OCI-LY1 (cell line): ENCODE results near the gene HDAC3.

Experiments
- EZH2 ChIP-seq: fragments of 200-600 bp; sonication (generic), shearing (Covaris generic); IDR thresholded peaks from 2 replicates; pipeline ENCODE4 v1.8.0; 2017; ENCODE audit warnings: borderline replicate concordance, mixed run types, mild to moderate bottlenecking, antibody characterized with exemption, low read length, moderate library complexity, mixed read lengths
- TF ChIP-seq, protein P1 (sequence below): fragments of 200-600 bp; sonication (generic), shearing (Covaris generic); IDR thresholded peaks from 2 replicates; pipeline ENCODE4 v1.5.1; 2017; ENCODE audit warnings: mild to moderate bottlenecking, antibody characterized with exemption, low read length, moderate library complexity, mixed read lengths

DNA sequence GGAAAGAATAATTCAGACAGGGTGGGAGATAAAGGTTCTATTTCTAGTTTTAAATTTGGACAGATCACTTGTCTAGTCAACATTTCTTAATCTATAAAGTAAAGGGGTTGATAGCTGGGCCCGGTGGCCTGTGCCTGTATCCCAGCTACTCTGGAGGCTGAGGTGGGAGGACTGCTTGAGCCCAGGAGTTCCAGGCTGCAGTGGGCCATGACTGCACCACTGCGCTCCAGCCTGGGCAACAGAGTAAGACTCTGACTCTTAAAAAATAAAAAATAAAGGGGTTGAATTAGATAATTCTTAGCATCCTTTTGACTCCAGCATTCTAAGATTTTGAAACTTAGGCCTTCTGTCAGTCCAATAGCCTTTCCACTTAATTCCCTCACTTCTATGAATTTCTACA, 28.6 kb downstream of the HDAC3 start:
- TF ChIP-seq, protein P1, sequence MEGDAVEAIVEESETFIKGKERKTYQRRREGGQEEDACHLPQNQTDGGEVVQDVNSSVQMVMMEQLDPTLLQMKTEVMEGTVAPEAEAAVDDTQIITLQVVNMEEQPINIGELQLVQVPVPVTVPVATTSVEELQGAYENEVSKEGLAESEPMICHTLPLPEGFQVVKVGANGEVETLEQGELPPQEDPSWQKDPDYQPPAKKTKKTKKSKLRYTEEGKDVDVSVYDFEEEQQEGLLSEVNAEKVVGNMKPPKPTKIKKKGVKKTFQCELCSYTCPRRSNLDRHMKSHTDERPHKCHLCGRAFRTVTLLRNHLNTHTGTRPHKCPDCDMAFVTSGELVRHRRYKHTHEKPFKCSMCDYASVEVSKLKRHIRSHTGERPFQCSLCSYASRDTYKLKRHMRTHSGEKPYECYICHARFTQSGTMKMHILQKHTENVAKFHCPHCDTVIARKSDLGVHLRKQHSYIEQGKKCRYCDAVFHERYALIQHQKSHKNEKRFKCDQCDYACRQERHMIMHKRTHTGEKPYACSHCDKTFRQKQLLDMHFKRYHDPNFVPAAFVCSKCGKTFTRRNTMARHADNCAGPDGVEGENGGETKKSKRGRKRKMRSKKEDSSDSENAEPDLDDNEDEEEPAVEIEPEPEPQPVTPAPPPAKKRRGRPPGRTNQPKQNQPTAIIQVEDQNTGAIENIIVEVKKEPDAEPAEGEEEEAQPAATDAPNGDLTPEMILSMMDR = no peak
- no peak for TF ChIP-seq EZH2
